ENCODE data around the gene UNC79.

UNC79 gene

GRCh38 chr14:93733631-93734030 lies 302.9 kb downstream of the UNC79 start:
- no peak for TF ChIP-seq CTCF (IDR thresholded peaks at IDR 0.05)

- no peak for TF ChIP-seq CTCF (IDR thresholded peaks at IDR 0.05)
These were observed 303.5 kb downstream of the UNC79 start for GRCh38 chr14:93734086-93734822.

DNA sequence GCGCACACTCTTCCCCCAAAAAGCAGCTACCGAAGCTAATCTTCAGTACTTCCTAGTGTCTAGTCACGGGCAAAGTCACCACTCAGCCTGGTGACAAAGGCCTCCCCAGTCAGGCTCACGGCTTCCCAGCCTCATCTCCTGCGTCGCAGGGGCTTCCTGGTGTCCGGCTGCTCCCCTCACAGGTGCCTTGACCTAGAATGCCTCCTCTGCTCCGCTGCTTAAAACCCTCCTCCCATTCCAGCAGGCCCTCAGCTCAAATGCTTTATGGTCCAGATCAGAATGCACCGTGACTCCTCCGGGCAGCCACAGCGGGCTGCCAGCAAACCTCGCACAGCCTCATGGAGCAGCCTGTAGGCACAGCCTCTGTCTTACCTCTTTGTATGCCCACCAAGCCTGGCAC lies 304.5 kb downstream of the UNC79 start:
- no peak for TF ChIP-seq CTCF (IDR thresholded peaks at IDR 0.05)

DNA sequence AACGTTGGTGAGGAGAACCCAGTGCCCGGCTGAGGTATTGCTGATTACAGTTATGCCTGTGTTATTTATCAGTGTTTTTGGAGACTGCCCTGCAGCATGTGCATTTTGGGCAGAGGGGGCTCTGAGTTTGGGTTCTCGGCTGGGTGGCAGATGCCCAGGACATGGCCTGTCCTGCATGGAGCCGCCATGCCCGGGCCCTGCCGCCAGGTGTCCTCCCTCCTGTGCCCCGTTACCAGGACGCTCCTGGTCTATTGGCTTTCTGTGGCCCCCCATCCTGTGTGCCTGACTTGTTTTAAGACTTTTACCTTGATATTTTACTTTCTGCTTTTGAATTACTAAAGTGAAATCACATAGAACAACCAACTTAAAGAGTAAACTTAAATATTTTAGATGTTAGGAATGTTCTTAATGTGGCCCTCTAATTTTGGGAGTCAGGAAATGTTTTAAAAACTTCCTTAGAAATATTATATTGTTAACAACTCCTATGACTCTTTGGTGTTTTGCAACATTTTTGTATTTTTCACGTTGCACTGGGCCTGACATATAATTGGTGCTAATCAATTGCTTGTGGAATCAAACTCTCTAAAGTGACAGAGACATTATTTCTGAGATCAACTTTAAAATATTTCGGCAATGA lies 305.8 kb downstream of the UNC79 start:
- peak; percentile 81 for TF ChIP-seq CTCF (IDR thresholded peaks at IDR 0.05)

DNA sequence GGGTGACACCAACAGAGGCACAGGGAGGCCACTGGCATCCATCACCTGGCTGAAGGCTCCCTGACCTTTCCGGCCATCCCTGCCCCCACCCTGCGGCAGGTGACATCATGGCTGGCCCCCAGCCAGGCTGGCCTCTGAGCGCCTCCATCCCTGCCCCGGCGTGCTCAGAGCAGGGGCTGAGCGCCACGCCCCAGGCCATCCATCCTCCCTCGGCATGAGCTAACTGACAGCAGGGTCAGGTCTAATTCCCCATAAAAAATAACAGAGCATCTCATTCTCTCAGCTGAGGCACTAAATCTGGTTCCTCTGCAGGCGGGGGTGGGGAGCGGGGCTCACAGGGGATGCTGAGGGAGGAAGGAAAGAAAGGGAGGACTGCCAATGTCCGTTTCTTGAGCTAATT lies 306.9 kb downstream of the UNC79 start:
- TF ChIP-seq CTCF (IDR thresholded peaks at IDR 0.05): no peak

DNA sequence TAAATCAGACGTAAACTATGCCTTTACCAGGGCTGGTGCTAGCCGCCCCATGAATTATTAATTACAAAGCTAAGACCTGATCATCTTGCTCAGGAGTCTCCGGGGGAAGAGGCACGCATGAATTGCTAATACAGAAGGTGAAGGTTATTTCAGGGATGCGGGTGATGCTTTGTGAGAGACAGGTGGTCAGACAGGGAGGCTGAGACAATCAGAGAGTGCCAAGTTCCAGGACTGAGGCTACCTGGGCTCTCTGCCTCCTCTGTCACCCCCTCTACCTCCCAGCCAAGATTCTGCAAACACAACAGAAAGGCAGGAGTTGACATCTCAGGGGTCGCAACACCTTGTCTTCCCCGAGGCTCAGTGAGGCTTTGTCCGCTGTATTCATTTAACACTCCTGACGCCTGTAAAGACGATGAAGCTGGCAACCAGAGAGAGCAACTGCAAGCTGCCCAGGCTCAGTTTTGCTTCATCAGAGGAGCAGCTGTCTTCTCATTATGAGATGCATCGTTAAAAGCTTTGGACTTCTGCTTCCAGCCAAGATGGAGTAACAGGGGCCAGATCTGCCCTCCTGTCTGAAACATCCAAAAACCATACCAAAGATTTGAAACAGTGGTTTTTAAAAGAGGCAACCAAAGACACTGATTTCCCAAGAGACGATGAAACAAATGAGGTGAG lies 311.0 kb downstream of the UNC79 start:
- TF ChIP-seq CTCF (IDR thresholded peaks at IDR 0.05): no peak

DNA sequence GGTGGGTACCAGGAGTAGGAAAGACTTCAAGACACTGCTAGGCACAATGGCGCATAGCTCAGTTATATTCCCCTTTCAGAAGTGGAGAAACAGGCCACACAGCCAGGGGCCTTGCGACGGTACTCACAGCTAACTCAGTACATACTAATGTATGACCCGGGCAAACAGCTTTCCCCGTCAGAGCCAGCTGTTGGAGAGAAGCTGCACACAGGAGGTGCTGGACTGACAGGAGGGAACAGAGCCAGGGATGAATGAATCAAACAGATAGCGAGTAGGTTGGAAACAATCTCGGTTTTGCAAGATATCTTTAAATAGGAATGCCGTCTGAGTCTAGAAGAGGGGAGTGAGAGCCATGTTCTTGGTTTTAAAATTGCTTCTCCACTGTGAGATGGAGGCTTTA lies 312.0 kb downstream of the UNC79 start:
- TF ChIP-seq CTCF (IDR thresholded peaks at IDR 0.05): no peak
